ENCODE results near the gene COPS3.

DNA sequence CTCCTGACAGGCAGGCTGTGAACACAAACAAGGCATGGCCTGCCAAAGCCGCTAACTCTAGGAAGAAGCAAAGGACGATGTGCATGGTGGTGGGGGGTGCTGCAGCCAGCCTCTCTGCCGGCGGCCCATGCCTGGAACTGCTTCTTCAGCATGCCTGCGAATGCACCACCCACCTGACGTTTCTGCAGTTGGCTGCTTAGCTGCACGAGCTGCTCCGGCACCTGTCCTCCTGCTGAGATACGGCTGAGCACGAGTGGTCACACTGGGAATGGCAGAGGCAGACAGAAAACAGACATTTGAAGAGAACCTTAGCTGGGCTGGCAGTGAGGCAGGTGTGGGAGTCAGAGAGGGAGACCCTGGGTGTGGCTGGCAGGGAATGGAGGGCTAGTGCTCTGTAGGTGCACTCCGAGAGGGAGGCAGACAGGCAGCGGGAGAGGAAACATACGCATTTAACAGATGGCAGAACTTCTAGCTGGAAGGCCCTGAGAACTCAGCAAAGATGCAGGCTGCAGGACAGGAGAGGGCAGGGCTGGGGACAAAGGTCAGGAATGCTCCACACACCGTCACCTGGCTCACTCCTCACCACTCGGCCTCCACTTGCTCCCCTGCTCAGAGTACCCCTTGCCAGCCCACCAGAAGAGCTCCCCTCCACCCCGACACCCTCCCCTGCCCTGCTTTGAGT lies 49.3 kb downstream of the COPS3 start:
- no peak for TF ChIP-seq CTCF (IDR thresholded peaks at IDR 0.05)
- TF ChIP-seq POLR2A (IDR thresholded peaks at IDR 0.05) = no peak
